Measurements from ENCODE around the gene ALKBH6.
"Not testable (repeated sequence)": the region's sequence is repeated elsewhere in the genome, so short reads cannot be mapped to it uniquely, and the experiment has no call there.

ALKBH6 gene

DNA sequence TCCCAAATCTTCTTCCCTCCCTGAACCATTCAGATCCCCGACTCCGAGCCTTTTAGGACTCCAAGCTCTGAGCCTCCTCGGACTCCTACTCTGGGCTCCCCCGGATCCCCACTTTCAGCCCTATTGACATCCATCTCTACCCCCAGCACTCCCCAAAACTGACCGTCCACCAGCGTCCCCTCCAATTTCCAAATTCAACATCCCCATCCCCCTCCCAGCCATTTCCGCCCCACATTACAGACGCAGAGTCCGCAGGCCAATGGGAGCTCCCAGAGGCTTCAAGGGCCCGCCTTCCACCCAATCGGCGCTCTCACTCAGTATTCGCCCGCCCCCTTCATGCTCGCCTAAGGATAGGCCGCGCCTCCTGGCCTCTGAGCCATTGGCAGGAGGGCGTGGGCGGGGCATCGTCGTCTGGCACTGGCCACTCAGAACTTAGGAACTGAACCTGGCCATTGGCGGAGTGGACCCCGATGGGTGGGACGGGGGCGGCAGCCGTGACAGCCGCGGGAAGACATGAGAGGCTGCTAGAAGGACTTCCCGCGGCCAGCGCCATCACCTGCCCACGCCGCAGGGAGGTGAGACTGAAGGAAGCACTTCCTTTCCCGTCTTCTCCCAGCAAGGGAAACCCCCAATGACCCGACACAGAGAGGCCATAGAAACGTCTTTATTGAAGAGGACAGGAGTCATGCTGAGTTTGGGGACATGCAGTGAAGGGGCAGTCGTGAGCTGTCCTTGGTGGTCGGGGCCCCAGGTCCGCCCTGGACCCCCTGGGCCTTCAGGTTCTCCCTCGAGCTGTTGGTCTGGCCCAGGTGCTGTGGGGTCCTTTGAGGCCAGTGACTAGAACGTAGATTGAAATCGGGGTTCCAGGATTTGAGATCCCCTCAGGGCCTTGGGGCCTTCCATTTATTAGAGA, at the start of gene ALKBH6:
Gene ALKBH6, minus strand, starts transcription at position 202 of the 913 bp plus-strand sequence. CDS start 816 bp downstream, outside the sequence.
- DNase-seq (ENCODE audit: low spot score) = peak; percentile 98

DNA sequence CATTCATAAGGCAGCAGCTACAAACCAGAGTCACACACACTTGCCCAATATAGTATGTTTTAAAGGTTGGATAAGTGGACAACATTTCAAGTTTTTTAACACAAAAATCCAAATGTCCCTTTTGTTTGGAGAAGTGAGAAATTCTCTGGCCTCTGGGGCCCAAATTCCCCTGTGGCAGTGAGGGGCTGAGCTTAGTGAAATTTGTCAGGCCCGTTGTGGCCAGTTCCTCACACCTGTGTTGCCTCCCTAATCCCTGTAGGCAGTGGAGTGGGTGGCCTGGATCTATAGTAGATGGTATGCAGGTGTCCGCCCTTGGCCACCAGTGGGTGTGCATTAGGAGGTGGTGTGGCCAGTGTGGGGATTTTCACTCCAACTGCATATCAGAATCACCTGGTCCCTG, 47.4 kb upstream of the ALKBH6 start:
- DNase-seq (ENCODE audit: low spot score) = no peak

DNA sequence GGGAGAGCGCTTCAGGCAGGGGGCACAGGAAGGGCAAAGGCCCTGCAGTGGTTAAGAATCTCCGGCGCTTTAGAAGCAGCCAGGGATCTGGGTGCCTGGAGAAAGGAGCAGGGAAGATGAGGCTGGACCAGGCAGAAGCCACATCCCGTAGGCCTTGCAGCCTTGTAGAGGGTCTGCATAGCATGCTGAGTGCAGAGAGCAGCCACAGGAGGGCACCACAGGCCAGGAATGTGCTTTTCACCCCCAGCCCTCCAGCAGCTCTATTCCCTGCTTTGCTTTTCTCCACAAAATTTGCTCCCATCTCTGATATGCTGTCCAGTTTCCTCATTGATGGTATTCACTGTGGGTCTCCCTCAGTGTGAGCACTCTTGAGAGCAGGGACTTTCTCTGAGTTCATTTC, 46.4 kb upstream of the ALKBH6 start:
- DNase-seq (ENCODE audit: low spot score) = peak; percentile 14

DNA sequence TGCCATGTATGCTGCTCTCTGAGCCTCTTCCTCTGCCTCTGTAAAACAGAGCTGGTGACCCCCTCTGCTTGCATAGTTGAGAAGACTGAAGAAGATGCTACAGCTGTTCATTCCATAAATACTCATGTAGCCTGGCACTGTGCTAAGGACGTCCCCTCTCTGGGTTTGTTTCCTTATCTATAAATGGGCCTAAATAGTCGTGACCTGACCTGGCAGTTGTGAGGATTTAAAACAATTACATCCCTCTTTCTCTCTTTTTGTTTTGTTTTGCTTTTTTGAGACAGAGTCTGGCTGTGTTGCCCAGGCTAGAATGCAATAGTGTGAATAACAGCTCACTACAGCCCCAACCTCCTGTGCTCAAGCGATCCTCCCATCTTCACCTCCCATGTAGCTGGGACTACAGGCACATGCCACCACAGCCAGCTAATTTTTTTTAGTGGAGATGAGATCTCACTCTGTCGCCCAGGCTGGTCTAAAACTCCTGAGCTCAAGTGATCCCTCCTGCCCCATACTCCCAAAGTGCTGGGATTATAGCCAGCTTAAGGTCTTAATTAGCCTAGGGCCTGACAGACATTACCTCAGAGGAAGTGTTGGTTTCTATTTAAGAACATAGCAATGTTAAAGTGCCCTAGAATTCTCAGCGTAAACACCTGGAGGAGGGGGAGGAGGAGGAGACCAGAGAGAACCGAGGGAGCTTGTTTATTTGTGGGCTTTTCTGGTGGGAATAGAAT, 45.3 kb upstream of the ALKBH6 start:
- no peak for DNase-seq (ENCODE audit: low spot score)

DNA sequence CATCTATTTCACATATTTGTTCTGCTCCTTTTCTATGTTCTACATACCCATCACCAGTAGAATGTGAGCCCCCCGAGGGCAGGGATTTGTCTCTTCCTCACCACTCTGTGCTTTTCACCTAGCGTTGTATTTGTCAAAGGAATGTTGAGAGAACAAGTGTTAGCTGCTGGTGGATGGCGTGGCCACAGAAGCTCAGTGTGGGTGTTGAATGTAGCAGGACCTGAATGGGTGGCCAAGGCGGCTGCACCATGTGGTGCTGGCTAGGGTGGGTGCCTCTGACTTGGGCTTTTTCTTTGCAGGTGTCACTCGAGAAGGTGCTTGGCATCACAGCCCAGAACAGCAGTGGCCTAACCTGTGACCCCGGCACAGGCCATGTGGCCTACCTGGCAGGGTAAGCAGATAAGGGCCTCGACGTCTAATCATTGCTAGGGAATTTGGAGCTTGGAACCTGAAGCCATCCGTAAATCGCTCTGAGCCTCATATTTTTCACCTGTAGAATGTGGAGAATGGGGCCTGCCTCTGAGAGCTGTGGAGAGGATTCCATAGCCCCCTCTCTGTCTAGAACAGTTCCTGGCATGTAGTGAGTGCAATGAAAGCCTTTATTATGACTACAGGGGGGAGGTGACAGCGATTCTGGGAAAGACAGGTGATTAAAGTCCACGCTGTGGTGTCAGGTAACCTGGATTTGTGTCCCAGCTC, 44.6 kb upstream of the ALKBH6 start:
- no peak for DNase-seq (ENCODE audit: low spot score)

DNA sequence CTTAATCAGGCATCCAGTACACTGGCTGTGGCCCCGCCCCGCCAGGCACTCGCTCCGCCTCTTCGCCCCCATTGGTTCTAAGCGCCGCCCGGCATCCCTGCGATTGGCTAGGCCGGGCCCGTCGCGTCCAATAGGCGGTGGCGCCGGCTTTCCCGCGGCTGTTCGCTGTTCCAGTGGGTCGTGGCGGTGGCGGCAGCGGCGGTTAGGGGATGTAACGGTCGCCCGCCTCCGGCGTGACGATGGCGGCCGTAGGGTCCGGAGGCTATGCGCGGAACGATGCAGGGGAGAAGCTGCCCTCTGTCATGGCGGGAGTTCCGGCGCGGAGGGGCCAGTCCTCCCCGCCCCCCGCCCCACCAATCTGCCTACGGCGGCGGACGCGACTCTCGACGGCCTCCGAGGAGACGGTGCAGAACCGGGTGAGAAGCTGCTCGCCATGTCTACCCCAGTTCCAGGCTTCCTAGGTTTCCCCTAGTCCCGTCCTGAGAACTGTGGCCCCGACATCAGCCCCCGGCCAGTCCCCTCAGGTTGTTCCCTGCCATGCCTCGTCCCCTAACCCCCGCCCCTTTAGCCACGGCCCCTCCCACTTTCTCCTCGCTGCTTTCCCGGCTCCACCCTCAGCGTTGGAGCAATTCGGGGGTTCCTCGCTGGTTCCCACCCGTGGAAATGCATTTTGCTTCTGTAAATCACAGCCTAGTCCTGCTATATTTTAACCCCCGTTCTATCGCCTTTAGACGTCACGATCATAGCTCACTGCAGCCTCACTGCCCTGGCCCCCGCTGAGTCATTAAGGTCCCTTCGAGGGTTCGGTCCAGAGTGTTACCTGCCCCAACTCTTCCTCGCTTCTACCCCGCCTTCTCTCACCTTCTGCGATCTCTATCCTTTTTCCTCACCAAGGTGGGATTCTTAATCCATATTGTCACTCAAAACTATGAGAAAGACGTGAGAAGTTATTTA, 41.0 kb upstream of the ALKBH6 start, which contains the start of gene WDR62:
Gene WDR62, plus strand, starts transcription at position 165 of the 954 bp plus-strand sequence. Its CDS starts 75 bp downstream, at position 240.
- DNase-seq (ENCODE audit: low spot score) = no peak

DNA sequence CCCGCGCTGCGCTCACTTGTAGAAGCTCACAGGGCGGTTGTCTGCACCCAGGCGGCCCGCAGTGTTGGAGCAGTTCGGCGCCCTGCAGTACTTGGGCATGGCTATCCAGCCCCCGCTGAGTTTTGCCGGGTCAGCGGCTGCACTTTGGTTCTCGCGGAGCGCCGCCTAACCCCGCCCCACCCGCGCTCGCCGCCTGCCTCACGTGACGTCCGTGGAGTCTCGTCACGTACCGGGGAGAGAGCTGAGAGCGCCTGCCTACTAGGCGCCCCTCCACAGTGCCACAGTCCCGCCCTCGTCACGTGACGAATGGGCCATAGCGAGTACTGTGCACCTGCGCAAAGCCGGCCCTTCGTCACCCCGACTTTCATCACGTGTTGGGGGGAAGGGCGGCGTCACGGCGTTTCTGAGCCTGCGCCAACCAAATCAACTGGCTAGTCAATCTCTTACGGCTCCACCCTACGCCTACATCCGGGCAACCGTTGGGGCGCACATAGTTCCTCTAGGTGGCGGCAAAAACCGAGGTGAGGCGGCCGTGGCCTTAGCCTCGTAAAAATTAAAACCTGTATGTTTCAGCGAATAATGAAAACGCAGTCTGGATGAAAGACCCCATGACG, 40.2 kb upstream of the ALKBH6 start, which contains the start of gene THAP8:
Gene THAP8, minus strand, starts transcription at position 167 of the 614 bp plus-strand sequence. Its CDS starts 68 bp downstream, at position 99.
- DNase-seq (ENCODE audit: low spot score) = peak; percentile 100

DNA sequence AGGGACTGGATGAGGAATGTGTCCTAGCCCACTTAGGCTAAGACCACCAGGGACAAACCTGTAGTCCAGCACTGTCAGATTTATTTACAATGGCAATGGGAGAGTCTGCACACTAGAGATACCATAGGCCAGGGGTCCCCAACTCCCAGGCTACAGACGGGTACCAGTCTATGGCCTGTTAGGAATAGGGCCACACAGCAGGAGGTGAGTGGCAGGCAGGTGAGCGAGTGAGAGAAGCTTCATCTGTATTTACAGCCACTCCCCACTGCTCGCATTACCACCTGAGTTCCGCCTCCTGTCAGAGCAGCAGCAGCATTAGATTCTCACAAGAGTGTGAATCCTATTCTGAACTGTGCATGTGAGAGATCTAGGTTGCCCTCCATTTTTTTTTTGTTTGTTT, 37.6 kb upstream of the ALKBH6 start:
- no peak for DNase-seq (ENCODE audit: low spot score)

DNA sequence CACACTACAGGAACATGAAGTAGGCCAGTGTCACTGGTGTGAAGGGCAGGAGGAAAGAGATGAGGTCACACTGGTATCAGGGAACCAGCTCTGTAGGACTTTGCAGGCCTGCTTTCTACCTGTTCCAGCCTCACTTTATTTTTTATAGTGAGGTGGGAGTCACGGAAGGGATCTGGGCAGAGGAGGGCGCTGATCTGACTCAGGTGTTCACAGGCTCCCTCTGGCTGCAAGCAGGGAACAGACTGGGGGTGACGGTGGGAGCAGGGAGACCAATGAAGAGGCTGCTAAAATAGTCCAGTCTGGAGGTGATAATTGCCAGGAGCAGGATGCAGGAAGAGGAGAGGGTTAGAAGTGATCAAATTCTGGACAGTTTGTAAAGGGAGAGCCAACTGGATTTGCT, 37.2 kb upstream of the ALKBH6 start:
- no peak for DNase-seq (ENCODE audit: low spot score)

DNA sequence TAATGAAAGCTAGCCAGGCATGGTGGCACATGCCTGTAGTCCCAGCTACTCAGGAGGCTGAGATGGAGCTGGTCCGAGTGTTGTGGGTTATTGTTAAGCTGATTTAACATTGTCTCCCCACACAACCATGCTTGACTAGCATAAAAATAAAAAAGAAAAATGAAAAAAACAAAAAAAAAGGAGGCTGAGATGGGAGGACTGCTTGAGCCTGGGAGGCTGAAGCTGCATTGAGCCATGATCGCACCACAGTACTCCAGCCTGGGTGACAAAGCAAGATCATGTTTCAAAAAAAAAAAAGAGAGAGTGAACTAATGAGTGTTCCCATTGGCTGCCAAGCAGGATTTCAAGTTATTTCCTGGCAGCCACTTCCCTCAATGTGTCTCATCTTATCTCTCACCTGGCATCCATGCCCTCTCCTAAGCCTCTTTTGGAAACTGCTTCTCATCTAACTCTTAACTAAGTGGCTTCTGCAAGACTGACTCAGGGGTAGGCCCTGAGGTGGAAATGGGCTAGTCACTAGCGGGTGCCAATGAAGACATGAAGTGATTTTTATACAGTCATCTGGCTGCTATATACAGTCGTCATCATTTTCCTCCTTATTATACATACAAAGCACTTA, 35.2 kb upstream of the ALKBH6 start:
- DNase-seq (ENCODE audit: low spot score) = no peak

DNA sequence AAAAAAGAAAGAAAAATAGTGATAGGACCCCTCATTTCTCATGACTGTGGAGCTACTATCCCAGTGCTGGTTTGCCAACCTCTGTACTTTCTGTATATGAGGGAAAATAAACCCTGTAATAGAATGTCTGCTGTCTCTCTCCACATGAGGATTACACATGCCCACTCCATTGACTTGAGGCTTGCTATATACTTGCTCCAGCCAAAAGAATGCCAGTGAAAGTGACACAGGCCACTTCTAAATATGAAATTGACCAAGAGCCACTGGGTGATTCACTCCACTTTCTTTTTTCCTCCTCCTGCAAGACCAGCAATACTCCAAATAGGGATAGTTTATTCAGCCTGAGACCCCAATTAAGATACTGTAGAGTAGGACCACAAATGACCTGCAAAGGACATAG, 33.8 kb upstream of the ALKBH6 start:
- no peak for DNase-seq (ENCODE audit: low spot score)

DNA sequence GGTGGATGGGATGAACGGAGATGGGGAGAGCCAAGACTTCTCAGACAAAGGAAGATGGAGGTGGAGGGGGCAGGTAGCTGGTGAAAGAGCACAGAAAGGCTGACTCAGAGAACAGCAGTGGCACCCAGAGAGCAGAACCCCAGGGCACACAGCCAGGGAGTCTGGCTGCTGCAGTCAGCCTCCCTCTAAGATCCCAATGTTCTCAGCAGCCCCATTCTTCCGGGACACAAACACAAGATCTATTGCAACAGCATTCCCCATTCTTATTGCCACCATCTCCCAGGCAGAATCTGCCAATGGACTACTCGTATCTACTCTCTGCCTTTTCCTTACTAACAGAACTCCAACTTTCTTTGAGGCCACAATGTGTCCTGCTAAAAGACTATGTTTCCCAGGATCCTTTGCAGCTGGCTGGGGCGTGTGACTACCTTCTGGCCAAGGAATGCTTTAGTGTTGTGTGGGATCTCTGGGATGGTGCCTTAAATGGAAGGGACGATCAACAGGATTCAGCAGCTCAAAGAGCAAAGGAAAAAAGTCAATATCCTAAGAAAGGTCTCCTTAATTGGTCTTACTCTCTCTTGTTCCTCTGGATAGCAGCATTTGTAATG, 32.5 kb upstream of the ALKBH6 start:
- DNase-seq (ENCODE audit: low spot score) = no peak

DNA sequence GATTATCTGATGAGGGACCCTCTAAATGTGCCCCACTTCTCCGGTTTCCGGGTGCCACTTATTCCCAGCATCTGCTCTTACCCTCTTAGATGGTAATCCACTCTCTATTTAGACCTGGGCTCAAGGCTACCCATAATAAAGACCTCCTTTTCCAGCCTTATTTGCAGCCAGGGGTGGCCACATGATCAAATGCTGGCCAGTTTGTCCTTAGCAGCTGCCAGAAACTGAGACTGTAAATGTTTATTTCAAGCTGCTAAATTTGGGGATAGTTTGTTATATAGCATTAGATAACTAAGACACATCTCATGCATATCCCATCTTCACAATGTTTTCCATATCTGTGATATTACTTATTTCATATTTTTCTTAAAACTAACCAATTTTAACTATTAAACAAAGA, 29.9 kb upstream of the ALKBH6 start:
- DNase-seq (ENCODE audit: low spot score) = no peak

DNA sequence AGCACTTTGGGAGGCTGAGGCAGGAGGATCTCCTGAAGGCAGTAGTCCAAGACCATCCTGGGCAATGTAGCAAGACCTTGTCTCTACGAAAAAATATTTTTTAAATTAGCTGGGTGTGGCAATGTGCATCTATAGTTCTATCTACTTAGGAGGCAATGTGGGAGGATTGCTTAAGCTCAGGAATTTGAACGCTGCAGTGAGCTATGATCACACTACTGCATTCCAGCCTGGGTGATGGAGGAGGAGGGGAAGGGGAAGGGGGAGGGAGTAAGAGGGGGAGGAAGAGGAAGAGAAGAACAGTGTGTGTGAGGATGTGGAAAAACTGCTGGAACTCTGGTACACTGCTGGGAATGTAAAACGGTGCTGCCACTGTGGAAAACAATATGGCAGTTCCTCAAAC, 27.8 kb upstream of the ALKBH6 start:
- DNase-seq (ENCODE audit: low spot score) = no peak

DNA sequence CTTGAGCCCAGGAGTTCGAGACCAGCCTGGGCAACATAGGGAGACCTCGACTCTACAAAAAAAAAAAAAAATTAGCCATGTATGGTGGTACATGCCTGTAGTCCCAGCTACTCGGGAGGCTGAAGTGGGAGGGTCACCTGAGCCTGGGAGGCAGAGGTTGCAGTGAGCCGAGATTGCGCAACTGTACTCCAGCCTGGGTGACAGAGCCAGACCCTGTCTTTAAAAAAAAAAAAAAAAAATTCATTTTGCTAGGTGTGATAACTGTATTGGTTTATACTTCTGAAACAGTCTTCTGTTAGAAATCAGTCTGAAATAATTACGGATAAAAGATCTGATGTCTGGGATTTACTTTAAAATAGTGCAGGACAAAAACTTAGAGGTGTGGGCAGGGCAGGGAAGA, 27.1 kb upstream of the ALKBH6 start:
- not testable (repeated sequence) for DNase-seq (ENCODE audit: low spot score)

DNA sequence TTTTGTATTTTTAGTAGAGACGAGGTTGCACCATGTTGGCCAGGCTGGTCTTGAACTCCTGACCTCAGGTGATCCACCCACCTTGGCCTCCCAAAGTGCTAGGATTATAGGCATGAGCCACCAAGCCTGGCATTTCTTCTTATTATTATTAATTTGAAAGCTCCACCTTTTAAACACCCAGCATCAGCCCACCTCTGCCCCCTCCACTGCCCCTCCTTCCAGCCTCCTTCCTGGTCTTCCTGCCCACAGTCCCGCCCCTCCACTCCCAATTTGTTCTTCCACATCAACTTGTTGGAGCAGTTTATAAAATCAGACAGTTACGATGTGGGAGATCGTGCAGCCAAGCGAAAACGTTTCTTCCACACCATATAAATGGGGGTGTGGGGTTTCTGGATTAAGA, 26.5 kb upstream of the ALKBH6 start:
- no peak for DNase-seq (ENCODE audit: low spot score)

DNA sequence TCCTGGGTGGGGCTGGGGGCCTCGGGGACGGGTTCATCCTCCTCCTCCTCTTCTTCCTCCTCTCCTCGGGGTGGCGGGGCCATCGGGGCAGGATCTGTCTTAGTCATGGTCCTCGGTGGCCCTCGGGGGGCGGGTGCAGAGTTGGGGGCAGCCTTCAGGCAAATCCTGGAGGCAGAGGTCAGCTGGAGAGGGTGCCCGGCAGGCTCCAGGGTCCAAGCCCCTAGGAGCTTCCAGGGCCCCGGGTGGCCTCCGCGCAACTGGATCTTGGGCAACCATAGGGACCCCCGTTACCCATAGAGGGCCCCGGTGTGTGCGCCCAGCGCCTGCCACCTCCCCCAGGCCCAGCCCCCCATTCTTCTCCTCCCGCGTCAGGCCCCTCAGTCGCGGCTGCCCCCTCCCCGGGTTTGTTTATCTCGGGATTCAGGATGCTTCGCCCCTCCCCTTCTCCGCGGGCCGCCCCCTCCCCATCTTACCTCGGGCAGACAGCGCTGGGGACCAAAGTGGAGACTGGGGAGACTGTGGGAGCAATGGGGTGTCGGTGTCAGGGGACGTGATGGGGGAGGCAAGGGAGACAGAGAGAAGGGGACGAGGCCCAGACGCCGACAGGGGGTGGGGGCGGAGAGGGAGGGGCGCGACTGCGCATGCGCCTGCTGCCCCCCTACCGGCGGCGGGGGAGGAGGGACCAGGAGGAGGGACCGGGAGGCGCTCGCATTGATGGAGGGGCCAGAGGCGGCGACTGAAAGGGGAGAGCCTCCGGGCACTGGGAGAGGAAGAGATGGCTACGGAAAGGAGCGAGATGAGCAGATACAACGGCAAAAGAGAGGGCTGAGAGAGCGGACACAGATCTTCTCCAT, 18.5 kb upstream of the ALKBH6 start, which contains the start of gene CLIP3:
Gene CLIP3, minus strand, starts transcription at position 623 of the 854 bp plus-strand sequence. Its CDS starts 516 bp downstream, at position 107.
- no peak for DNase-seq (ENCODE audit: low spot score)

DNA sequence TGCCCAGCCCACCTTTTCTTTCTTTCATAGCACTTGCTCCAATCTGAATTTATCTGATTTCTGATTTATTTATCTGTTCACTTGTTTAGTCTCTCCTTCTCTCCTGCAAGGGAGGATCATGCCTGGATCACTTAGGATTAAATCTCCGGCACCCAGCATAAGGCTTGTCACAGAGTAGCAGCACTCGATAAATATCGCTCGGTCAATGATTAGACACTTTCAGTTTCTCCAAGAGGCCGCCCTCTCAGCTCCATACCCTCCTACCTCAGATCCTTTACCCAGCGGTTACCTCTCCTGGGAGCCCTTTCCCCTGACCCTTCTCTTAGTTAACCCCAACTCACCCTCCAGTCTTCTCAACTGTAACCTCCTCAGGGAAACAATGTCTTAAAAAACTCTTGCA, 17.3 kb upstream of the ALKBH6 start:
- DNase-seq (ENCODE audit: low spot score) = no peak
